T-helper 2 cell treated with Interferon-gamma antibody and Interleukin-4, amounts not matched to agents 100 ng/mL and 5 ng/mL, for 36 hours (primary cell): ENCODE measurements around the gene GCNA. TPM values are rescaled to one million over a fixed set of nuclear protein-coding genes. Genes with fewer than 3 reads are reported as not detected.
"Not testable (repeated sequence)": the region's sequence is repeated elsewhere in the genome, so short reads cannot be mapped to it uniquely, and the experiment has no call there.

Experiments
- intact Hi-C: fragments of 100-400 bp; cut with micrococcal nuclease; formaldehyde crosslinking; loops from one replicate; pipeline ENCODE4 v1.15.1; 2023
- total RNA-seq: library from RNA; stranded (reverse); gene quantifications from 2 replicates; pipeline ENCODE4 v1.2.3, GENCODE V29; 2022

The GCNA gene
- total RNA-seq, 1 donor from 2014 or later, result 3.6 TPM

DNA sequence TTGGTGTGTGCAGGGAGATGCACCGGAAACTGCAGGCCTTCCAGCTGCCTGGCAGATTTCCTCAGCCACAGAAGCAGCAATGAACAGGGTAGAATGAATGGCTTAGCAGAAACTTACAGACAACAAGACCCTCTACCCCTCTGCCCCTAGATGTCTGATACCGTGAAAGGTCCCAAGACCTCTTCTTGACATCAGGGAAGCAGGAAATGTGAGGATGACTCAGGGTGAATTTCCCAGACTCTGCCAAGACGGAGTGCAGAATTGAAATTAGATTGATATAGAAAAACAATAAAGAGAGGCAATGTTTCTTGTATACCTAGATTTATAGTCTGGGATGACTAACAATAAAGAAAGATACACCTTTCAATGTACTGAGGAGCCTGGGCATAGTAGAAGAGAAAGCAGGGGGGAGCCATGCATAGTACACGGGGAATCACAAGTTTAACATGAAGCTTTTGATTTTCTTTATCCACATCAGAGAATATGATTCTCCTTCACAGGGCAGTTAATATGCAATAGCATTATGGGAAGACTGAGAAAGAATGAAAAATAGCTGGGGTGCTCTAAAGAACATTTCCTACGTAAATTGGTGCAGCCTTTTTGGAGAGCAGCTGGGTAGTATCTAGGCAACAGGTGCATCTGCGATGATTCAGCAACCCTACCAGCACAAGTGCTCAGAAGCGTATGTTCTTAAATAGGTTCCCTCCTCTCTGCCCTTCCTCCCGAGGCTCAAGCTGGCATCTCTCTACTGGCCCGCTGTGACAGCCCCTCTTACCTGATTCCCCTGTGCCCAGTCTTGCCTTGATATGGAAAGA lies 58.4 kb downstream of the GCNA start:
- intact Hi-C loops, result no loop called here

DNA sequence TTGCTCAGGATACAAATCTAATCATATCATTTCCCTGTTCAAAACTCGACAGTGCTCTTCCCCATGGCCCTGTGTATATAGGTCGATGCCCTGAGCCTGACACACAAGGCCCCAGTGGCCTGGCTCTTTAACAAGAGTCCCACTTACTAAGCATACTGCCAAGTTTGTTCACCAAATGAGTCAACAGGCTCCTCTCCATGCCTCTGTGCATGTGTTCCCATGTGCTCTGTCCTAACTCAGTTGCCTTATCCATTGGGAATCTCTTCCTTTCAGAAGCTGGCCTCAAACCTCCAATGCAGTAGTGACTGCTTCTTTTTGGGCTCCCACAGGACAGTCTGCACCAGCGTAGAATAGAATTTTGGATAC lies 59.0 kb downstream of the GCNA start:
- intact Hi-C loops, result no loop called here

DNA sequence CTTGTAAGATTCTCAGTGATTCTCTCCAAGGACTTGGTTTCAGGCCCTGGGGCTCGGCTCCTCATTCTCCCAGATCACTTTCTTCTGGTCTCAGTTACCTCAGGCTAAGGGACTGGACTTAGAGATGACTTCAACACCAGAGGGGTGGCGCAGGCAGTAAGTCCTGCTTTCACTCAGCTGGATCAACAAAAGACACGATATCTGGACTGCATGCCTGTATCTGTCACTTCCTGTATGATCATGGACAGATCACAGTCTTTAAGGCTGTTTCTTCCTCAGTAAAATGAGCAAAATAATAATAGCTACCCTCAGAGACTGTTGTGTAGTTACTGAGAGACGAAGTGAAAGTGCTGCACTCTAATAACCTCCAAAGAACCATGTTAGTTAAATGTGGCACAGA lies 59.6 kb downstream of the GCNA start:
- intact Hi-C loops, result no loop called here

DNA sequence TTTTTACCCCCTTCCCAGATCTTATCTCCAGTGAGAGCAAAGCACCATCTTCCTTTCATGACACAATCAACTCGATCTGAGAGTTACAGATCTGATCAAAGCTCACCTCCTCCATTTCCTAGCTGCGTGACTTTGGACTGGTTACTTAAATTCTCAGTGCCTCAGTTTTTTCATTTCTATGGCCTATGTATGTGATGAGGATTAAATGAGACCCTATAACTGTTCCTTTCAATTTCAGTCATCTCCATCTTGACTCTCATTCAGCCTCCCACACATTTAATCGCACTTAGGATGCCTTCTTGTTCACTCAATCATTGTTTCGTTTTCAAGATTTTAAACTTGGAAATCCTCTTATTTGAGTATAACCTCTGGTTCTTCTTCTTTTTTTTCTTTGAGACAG lies 60.2 kb downstream of the GCNA start:
- intact Hi-C loops, result no loop called here

DNA sequence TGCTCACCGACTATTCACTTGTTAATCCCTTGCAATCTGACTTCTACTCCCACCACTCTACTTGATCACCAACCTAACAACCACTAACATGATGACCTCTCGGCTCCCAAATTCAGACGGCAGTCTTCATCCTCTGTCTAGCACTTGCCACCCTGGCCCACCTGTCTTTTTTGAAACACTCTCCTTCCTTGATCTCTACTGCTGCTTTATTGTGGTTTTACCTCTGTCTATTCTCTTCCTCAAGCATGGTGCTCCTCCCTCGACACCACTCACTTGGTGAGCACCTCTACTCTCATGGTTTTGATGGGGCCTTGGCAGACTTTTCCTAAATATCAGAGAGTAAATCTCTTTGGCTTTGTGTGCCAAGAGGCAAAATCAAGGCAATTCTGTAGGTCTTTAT lies 61.8 kb downstream of the GCNA start:
- intact Hi-C loops, result no loop called here

DNA sequence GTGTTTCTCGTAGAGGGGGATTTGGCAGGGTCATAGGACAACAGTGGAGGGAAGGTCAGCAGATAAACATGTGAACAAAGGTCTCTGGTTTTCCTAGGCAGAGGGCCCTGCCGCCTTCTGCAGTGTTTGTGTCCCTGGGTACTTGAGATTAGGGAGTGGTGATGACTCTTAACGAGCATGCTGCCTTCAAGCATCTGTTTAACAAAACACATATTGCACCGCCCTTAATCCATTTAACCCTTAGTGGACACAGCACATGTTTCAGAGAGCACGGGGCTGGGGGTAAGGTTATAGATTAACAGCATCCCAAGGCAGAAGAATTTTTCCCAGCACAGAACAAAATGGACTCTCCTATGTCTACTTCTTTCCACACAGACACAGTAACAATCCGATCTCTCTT lies 66.2 kb downstream of the GCNA start:
- intact Hi-C loops, result not testable (repeated sequence)

DNA sequence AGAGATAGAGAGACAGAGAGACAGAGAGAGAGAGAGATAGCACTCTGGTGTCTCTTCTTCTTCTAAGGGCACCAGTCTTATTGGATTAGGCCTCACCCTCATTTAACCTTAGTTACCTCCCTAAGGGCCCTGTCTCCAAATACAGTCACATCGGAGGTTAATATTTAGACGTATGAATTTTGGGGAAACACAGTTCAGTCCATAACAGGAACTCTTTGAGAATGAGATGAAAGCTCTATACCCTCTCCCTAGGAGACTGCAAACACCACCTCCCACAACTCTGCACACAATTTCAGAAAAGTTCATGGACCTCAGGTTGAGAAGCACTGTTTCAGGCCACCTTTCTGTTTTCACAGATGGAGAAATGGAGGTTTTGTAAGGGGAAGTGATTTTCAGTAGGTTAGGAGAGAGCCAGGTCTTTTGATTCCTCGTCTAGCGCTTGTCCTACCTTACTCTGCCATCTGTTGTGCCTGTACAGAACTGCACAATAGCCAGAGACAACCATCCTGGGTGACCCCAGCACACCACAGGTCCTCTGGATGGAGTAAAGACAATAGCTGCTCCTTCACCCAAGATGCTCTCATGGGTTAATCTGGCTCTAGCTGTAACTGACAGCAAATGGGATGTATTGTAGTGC lies 72.2 kb downstream of the GCNA start:
- intact Hi-C loops, result loop anchor here (5.0 kb wide), 1 partner anchor 73 kb away; the partner anchor contains the start of gene GCNA

DNA sequence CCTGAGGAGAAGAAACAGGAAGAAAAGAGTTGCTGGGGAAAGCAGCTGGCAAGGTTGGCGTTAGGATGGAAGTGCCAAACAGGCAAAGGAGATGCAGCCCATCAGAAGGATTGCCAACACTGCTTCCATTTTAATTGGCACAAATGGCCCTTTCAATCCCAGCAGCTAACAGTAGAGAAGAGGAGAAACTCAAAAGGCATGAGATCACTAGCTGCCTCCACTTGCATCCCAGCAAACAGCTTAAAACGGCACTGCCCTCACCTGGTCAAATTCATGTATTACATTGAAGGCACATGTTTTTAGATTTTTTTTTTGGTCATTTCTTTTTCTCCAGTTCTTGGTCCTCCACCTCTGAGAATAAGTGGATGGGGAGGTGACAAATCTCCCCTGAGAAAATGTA lies 74.2 kb downstream of the GCNA start:
- intact Hi-C loops, result loop anchor here (1.0 to 5.0 kb wide), 3 partner anchors 43 to 116 kb away; partner anchors contain the start of gene GCNA

DNA sequence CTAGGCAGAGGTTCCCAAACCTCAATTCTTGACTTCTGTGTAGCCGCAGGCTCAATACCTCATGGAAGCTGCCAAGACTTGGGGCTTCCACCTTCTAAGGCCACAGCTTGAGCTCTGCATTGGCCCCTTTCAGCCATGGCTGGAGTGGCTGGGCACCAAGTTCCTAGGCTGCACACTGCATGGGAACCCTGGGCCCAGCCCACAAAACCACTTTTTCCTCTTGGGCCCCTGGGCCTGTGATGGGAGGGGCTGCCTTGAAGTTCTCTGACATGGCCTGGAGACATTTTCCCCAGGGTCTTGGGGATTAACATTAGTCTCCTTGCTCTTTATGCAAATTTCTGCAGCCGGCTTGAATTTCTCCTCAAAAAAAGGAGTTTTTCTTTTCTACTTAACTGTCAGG lies 75.1 kb downstream of the GCNA start:
- intact Hi-C loops, result loop anchor here (5.0 kb wide), 1 partner anchor 76 kb away; the partner anchor contains the start of gene GCNA

DNA sequence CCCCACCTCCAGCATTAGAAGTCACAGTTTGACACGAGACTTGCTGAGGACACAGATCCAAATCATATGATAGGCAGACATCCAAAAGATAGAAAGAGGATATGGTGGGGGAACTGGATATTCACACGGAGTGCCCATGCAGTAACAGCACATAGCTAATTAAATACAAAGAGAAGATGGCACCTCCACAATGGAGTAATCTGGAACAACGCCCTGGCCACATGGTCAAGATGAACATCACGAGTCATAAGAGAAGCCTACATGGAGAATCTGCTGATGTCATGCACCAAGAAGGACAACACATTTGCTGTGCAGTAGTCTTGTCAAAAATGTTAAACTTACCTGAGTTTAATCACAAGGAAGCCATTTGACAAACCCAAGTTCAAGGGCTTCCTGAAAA lies 79.0 kb downstream of the GCNA start:
- intact Hi-C loops, result no loop called here

DNA sequence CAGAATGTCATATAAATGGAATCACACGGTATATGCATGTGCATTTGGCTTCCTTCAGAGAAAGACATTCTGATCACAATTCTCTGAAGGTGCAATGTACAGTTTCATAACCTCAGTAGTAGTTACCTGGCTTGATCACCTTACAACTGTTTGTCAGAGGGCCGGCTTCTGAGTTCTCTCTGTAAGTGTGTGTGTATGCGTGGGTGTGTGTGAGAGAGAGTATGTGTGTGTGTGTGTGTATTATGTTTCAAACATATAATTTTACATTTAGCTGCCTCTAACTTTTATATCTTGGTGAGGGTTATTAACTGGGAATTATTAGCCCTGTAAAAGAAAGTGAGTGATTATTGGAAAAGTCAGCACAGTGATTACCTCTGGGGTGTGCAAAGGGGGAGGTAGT lies 81.1 kb downstream of the GCNA start:
- intact Hi-C loops, result no loop called here

DNA sequence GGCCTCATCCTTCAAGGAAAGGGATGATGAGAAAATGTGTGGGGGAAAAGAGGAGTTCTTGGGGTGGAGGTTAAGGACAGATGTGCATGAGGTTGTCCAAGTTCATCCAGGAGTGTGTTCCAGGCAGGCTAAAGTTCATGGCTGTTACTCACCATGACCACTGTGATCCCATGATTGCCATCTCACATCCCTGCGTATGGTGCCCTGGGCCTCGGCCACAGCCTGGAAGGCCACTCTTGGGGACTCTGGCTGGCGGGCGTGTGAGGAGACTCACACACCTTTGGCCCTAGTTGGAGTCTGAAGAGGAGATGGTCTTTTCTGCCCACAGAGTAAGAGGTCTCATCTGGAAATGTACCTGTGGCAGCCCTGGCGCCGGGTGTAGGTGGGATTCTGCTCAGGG lies 81.7 kb downstream of the GCNA start:
- intact Hi-C loops, result no loop called here

DNA sequence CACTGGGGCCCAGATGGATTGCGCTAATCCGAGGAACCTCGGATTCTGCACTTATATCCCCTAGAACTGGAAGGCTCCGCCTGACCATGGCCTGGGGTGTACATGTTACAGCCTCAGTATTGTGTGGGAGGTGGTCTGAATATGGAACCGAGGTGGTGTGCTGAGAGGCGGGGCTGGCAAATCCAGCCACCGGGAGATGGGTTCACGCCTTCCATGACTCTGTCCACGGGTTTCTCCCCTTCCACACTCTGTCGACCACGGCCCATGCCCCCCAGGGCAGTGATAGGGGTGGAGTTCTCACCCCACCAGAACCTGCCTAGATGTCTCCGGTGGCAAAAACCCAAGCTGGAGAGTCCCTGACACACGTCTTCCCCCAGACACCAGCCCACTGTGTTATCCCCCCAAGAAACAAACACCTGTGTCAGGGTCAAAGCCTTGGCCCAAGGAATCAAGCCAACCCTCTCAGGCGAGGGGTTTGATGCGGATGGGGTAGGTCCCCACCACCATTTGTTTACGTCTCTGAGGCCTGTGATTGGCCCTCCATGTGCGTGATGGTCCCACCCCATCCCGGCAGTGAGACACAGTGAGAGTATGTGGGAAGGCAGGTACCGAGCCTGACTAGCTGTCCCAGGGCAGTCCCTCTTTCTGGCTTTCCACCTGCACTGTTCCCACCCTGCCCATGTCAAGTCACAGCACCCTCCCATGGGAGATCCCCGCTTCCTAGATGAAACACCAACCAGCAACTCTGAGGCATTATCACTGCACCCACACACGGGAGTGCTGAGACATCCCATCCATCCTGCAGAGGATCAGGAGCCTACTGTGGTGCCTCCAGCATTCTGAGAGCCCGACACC lies 82.6 kb downstream of the GCNA start:
- intact Hi-C loops, result no loop called here

DNA sequence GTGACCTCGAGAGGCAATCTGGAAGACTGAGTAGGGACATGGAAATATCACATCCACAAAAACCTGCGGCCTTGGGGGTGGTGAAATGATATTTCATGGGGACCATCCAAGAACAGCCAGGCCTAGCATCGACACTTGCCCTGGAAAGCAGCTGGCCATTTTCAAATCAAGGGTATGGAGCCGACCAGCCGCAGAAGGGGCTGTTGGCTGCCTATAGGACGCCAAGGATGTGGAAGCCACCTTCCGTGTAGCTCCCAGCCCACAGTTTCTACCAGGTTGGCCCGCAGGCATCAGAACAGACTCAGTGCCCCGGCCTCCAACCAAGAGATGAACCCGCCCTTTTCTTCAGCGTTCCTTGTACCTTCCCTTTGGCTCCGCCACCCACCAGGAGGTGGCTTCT lies 83.7 kb downstream of the GCNA start:
- intact Hi-C loops, result no loop called here

DNA sequence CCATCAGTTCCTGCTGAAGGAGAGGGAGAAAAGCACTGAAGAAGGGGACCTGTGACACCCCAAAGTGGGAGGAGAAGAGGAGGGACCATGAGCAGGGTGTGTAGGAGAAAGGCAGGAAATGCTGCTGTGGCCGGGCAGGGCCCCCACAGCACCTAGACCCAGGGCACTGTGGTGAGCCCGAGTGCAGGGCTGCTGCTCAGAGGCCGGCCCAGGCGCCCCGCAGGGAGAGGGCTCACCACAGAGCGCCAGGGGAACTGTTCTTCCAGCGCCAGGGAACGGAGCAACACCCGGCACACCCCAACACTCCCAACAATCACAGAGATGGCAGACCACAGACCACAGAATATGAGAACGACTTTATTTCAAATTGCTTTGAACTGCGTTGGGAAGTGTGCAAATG lies 84.4 kb downstream of the GCNA start:
- intact Hi-C loops, result not testable (repeated sequence)

Other genes with a start within 250 kb of the GCNA start
- gene TAF1, start 212.1 kb upstream of the GCNA start, total RNA-seq, result 43.3 and 45.5 TPM in 2 replicates
- gene OGT, start 45.3 kb upstream of the GCNA start, total RNA-seq, result 269 and 277 TPM in 2 replicates
- 32.8 and 35.1 TPM in 2 replicates for gene CXCR3, start 40.1 kb downstream of the GCNA start, total RNA-seq
- not detected in 2 replicates for gene CXorf49, start 139.8 kb downstream of the GCNA start, total RNA-seq
- gene CXorf49B, start 184.9 kb downstream of the GCNA start, total RNA-seq, result not detected in 2 replicates